Measurements from ENCODE around the gene USP2.
A peak's percentile ranks its signal among the peaks of the same experiment; 100 is the strongest.

USP2 gene

DNA sequence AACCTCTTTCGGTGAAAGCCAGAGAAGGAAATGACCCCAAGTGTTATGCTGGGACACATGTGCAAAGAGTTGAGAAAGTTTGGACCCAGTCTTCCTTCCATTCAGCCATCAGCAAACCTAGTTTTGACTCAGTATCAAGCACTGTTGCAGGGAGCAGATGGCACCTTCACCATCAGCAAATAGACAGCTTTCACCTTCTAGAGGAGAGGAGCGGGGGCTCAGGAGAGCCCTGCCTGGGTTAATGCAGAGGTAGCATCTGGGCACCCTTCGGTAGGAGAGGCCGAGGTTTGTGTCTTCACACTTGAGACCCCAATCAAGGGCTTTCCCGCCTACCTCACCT, 18.8 kb downstream of the USP2 start:
- no peak for DNase-seq (ENCODE audit: low read depth)
- TF ChIP-seq, protein P1, sequence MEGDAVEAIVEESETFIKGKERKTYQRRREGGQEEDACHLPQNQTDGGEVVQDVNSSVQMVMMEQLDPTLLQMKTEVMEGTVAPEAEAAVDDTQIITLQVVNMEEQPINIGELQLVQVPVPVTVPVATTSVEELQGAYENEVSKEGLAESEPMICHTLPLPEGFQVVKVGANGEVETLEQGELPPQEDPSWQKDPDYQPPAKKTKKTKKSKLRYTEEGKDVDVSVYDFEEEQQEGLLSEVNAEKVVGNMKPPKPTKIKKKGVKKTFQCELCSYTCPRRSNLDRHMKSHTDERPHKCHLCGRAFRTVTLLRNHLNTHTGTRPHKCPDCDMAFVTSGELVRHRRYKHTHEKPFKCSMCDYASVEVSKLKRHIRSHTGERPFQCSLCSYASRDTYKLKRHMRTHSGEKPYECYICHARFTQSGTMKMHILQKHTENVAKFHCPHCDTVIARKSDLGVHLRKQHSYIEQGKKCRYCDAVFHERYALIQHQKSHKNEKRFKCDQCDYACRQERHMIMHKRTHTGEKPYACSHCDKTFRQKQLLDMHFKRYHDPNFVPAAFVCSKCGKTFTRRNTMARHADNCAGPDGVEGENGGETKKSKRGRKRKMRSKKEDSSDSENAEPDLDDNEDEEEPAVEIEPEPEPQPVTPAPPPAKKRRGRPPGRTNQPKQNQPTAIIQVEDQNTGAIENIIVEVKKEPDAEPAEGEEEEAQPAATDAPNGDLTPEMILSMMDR (conservative IDR thresholded peaks at IDR 0.05; ENCODE audit: low read length) = no peak
- H3K4me3 ChIP-seq (ENCODE audit: low read length) = no peak overlapping the region

DNA sequence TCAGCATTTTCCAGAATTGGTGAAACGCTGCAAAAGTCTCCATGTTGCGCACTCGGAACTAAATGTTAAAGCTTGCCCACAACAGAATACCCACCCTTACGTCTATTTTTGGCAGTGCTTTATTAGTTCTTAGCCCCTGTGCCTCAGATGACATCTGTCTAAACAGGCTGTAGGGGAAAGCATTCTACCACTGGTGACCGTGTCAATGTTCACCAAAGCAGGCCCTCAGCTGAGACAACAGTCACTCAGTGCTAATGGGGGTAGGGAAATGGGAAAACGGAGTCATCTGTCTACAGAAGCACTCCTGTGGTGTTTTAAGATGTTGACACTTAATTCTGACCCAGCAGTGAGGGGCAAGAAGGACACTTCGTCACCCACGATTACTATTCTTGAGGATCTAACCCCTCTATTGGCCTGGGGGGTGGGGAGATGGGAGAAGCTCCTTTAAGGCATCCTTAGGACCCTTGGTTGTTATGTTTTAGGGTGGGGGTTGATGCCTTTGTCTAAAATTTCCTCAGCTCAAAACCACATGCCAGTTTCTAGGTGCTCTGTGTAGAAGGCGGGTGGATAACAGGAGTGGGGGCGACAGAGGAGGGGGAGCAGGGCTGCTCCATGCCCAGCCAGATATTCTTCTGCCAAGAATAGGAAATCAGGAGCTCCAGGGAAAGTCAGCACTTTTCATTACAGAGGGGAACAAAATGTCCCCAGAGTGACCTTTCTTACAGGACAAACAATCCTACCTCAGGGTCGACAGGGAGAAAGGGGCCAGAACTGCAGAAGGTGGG, 19.4 kb downstream of the USP2 start:
- DNase-seq (ENCODE audit: low read depth) = no peak
- TF ChIP-seq, protein P1 (conservative IDR thresholded peaks at IDR 0.05; ENCODE audit: low read length) = no peak
- H3K4me3 ChIP-seq (ENCODE audit: low read length) = no peak overlapping the region

DNA sequence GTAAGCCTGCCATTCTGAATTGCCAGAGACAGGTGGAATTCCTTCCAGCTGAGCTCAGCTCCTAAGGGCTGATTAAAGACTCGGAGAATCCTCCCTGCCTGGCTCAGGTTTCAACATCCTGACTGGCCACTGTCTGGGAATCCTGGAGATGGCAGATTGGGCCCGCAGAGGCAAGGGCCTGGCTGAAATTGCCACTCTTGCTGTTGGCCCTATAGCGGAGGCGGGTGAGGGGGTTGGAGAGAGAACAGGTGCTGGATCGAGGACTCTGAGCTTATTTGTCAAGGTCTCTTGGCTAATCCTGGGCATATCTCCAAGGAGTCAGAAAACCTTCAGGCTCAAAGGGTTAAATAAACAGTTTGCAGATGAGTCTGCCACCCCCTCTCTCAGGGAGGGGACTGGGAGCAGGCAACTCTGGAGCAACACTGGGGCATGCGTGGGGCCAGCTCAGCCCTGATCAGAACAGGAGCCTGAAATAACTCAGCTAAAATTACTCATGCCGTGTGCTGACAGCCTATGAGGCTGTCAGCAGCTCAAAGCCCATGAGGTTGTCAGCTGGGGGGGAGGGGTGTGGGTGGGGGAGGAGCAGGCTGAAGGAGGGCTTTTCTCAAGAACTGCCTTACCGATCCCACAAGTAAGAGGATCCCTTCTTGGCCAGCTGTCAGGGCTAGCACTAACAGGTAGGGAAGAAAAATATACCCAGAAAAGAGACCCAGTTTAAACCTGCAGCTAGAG, 20.3 kb downstream of the USP2 start:
- no peak overlapping the region for H3K4me3 ChIP-seq (ENCODE audit: low read length)
- DNase-seq (ENCODE audit: low read depth) = peak; percentile 71
- TF ChIP-seq, protein P1 (conservative IDR thresholded peaks at IDR 0.05; ENCODE audit: low read length) = no peak

DNA sequence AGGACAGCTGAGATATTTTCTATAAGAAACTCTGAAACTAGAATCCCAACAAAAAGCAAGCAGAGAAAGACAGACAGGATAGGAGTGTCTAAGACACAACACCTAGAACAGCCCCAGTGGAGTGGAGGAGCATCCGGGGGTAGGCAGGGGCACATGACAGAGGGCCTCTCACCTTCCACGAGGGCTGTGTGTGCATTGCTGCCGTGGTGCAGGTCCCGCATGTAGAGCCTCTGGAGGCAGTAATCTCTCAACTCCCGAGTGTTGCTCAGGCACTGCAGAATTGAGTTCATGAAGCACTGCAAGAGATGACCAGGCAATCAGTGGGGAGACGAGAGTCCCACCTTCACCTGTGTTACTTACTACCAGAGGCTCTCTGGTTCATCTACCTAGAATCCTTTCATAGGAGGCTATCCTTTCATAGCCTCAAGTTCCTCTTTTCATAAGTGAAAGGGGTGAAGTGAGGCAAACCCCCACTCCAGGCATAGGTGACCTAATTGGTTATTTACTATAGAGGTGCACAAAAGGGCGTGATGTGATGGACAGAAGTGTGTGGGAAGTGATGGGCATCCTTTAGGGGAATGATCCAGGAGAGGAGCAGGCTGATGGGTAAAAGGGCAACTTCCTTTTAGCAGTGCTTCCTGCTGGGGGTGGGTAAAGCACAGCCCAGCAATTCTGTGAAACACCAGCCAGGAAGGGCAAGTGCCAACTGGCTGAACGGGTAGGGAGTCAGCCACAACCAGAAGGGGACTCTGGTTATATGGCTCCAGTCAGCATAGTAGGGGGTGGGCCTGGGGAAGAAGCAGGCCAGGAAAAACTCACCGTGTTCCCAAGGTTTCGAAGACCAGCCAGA, 21.9 kb downstream of the USP2 start:
- no peak for DNase-seq (ENCODE audit: low read depth)
- no peak overlapping the region for H3K4me3 ChIP-seq (ENCODE audit: low read length)
- TF ChIP-seq, protein P1 (conservative IDR thresholded peaks at IDR 0.05; ENCODE audit: low read length) = no peak

DNA sequence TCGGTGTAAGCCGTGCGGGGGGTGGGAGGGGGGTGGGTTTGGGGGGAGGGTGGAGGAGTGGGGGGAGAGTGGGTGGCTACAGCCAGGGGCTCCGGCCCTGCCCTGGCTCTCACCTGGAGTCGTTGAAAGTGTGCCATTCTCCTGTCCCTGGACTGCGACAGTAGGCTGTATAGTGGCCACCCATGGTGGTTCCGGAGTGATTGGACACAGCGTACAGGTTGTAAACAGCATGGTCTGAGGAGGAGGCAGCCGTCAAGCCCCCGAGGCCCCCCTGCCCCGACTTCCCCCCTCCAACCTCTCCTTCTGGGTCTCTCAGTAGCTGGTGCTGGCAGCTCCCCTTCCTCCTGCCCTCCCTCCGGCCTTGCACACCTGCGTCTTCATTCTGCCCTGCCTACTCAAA, 24.4 kb downstream of the USP2 start:
- no peak for DNase-seq (ENCODE audit: low read depth)
- TF ChIP-seq, protein P1 (conservative IDR thresholded peaks at IDR 0.05; ENCODE audit: low read length) = no peak
- H3K4me3 ChIP-seq (ENCODE audit: low read length) = peak overlapping the region; percentile 72

DNA sequence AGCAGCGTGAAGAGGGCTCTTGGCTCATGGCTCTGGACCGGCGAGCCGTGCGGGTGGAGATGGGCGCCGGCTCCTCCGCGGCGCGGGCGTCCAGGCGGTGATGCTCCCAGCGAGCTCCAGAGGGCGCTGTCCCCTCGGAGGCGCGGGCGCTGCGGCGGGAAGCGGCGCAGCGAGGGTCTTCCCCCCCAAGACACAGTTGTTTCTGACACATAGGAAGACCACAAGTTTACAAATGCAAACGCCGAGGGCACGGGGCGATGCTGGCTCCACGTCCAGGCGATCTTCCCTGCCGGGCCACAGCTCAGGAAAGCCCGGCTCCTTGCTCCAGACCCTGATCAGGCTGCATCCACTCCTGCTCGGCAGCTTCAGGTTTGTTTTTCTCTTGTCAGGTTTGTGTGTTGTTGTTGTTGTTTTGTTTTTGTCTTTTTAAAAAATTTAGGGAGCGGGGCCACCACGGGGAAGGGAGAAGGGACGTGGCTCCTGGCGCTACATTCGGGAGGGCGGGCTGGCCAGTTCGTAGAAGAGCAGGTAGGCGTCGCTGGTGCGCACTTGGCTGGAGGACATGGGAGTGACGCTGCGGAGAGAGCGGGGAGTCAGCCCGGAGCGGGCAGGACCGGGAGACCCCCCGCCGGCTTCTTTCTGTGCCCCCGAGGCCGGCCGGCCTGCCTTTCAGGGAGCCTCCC, 25.0 kb downstream of the USP2 start:
- TF ChIP-seq, protein P1 (conservative IDR thresholded peaks at IDR 0.05; ENCODE audit: low read length) = peak; percentile 68
- H3K4me3 ChIP-seq (ENCODE audit: low read length) = peak overlapping the region; percentile 72
- peak; percentile 65 for DNase-seq (ENCODE audit: low read depth)

All from AG10803 (cell line).